ENCODE measurements around the gene TXNDC11. TPM values are rescaled to one million over a fixed set of nuclear protein-coding genes. Genes with fewer than 3 reads are reported as not detected.

TXNDC11 gene
- total and polyA plus RNA-seq, 7 experiments from 2014 or later: 36.7 to 80.5 (median 55.1) TPM

GRCh38 chr16:11687601-11688519 is 54.8 kb downstream of the TXNDC11 start:
- Mint-ChIP-seq H3K4me3 (no peak overlapping the region), H3K36me3 (peaks cover 18 to 58% (median 35%) of the 10 kb centered on the region in 5 donors), H3K9me3 (peaks cover 0 to 2% (median 0%) of the 10 kb centered on the region in 11 donors), H3K4me1 (peaks cover 6 to 44% (median 34%) of the 10 kb centered on the region in 7 donors), H3K27ac (peak overlapping the region in 6 of 9 donors; percentile 16 to 84 (median 54)), H3K27me3 (no peaks in the 10 kb centered on the region)
- peaks cover 13 to 69% (median 24%) of the 10 kb centered on the region in 3 experiments for H3K36me3 ChIP-seq (ENCODE audit: control insufficient read depth in 2 of 3, insufficient read depth in 3 of 3, low read length in 3 of 3)
- H3K9me3 ChIP-seq (ENCODE audit: control insufficient read depth in 2 of 3, low read length in 3 of 3): no peaks in the 10 kb centered on the region
- peaks cover 0 to 6% of the 10 kb centered on the region in 2 donors for H3K4me1 ChIP-seq (ENCODE audit: control insufficient read depth in 2 of 2, insufficient read depth in 2 of 2, low read length in 2 of 2)
- ChIA-PET POLR2A (interaction anchor here (0.6 to 1.1 kb wide), 3 partner anchors 10 to 106 kb away, joined by 3 to 4 read pairs (median 3); no protein-coding TSS in a partner anchor), CTCF (interaction anchor here (0.6 to 1.4 kb wide), 5 partner anchors 9 to 724 kb away, joined by 3 to 6 read pairs (median 4); no protein-coding TSS in a partner anchor)
- H3K27ac ChIP-seq (ENCODE audit: low read depth, low read length): no peak overlapping the region
- no peaks in the 10 kb centered on the region for H3K27me3 ChIP-seq (ENCODE audit: control insufficient read depth in 2 of 2, insufficient read depth in 2 of 2, low read length in 2 of 2)
- intact Hi-C loops (cut with micrococcal nuclease): no loop called here
- no peak for DNase-seq
- H3K4me3 ChIP-seq (ENCODE audit: low read length): no peak overlapping the region
- no peak for ATAC-seq

GRCh38 chr16:11686713-11687380 is 55.8 kb downstream of the TXNDC11 start:
- no peaks in the 10 kb centered on the region for H3K27me3 ChIP-seq (ENCODE audit: control insufficient read depth in 2 of 2, insufficient read depth in 2 of 2, low read length in 2 of 2)
- Mint-ChIP-seq H3K27ac (peak overlapping the region in 6 of 9 donors; percentile 1 to 65 (median 49)), H3K36me3 (peaks cover 18 to 53% (median 30%) of the 10 kb centered on the region in 5 donors), H3K27me3 (no peaks in the 10 kb centered on the region), H3K4me1 (peaks cover 8 to 54% (median 44%) of the 10 kb centered on the region in 7 donors), H3K9me3 (peaks cover 0 to 2% (median 0%) of the 10 kb centered on the region in 11 donors), H3K4me3 (no peak overlapping the region)
- no peak overlapping the region for H3K27ac ChIP-seq (ENCODE audit: low read depth, low read length)
- ChIA-PET POLR2A (no interaction called here), CTCF (interaction anchor here (0.8 kb wide), 1 partner anchor 155 kb away, joined by 3 read pairs; no protein-coding TSS in a partner anchor)
- H3K4me1 ChIP-seq (ENCODE audit: control insufficient read depth in 2 of 2, insufficient read depth in 2 of 2, low read length in 2 of 2): peaks cover 4 to 14% of the 10 kb centered on the region in 2 donors
- H3K4me3 ChIP-seq (ENCODE audit: low read length): no peak overlapping the region
- peaks cover 13 to 67% (median 25%) of the 10 kb centered on the region in 3 experiments for H3K36me3 ChIP-seq (ENCODE audit: control insufficient read depth in 2 of 3, insufficient read depth in 3 of 3, low read length in 3 of 3)
- intact Hi-C loops (cut with micrococcal nuclease): no loop called here
- no peaks in the 10 kb centered on the region for H3K9me3 ChIP-seq (ENCODE audit: control insufficient read depth in 2 of 3, low read length in 3 of 3)
- DNase-seq (no peak), ATAC-seq (no peak)

- H3K27ac Mint-ChIP-seq: peak overlapping the region in 4 of 9 donors; percentile 25 to 65 (median 58)
Observed at GRCh38 chr16:11685844-11686618, 56.6 kb downstream of the TXNDC11 start.

GRCh38 chr16:11684231-11685025 is 58.2 kb downstream of the TXNDC11 start:
- no peaks in the 10 kb centered on the region for H3K9me3 ChIP-seq (ENCODE audit: control insufficient read depth in 2 of 3, low read length in 3 of 3)
- Mint-ChIP-seq H3K27me3 (no peaks in the 10 kb centered on the region), H3K9me3 (peaks cover 0 to 1% (median 0%) of the 10 kb centered on the region in 11 donors), H3K4me1 (peaks cover 24 to 65% (median 52%) of the 10 kb centered on the region in 7 donors), H3K36me3 (peaks cover 12 to 48% (median 27%) of the 10 kb centered on the region in 5 donors), H3K27ac (peak overlapping the region in 6 of 9 donors; percentile 17 to 79 (median 30)), H3K4me3 (no peak overlapping the region)
- no peak for DNase-seq
- ChIA-PET POLR2A (no interaction called here), CTCF (interaction anchor here (1.1 kb wide), 1 partner anchor 42 kb away, joined by 3 read pairs; no protein-coding TSS in a partner anchor)
- H3K27ac ChIP-seq (ENCODE audit: low read depth, low read length): no peak overlapping the region
- intact Hi-C loops (cut with micrococcal nuclease): no loop called here
- peaks cover 11 to 31% of the 10 kb centered on the region in 2 donors for H3K4me1 ChIP-seq (ENCODE audit: control insufficient read depth in 2 of 2, insufficient read depth in 2 of 2, low read length in 2 of 2)
- H3K27me3 ChIP-seq (ENCODE audit: control insufficient read depth in 2 of 2, insufficient read depth in 2 of 2, low read length in 2 of 2): no peaks in the 10 kb centered on the region
- no peak for ATAC-seq
- H3K36me3 ChIP-seq (ENCODE audit: control insufficient read depth in 2 of 3, insufficient read depth in 3 of 3, low read length in 3 of 3): peaks cover 5 to 67% (median 18%) of the 10 kb centered on the region in 3 experiments
- no peak overlapping the region for H3K4me3 ChIP-seq (ENCODE audit: low read length)

More at GRCh38 chr16:11685844-11686618, 56.6 kb downstream of the TXNDC11 start:
- no peak for DNase-seq
- ATAC-seq: no peak
- Histone ChIP-seq H3K4me3 (ENCODE audit: low read length) (no peak overlapping the region), H3K27ac (ENCODE audit: low read depth, low read length) (no peak overlapping the region), H3K4me1 (ENCODE audit: control insufficient read depth in 2 of 2, insufficient read depth in 2 of 2, low read length in 2 of 2) (peaks cover 11 to 22% of the 10 kb centered on the region in 2 donors), H3K27me3 (ENCODE audit: control insufficient read depth in 2 of 2, insufficient read depth in 2 of 2, low read length in 2 of 2) (no peaks in the 10 kb centered on the region), H3K9me3 (ENCODE audit: control insufficient read depth in 2 of 3, low read length in 3 of 3) (no peaks in the 10 kb centered on the region), H3K36me3 (ENCODE audit: control insufficient read depth in 2 of 3, insufficient read depth in 3 of 3, low read length in 3 of 3) (peaks cover 6 to 59% (median 21%) of the 10 kb centered on the region in 3 experiments)
- ChIA-PET CTCF (interaction anchor here (0.8 kb wide), 1 partner anchor 154 kb away, joined by 3 read pairs; no protein-coding TSS in a partner anchor), POLR2A (no interaction called here)
- Mint-ChIP-seq H3K27me3 (no peaks in the 10 kb centered on the region), H3K9me3 (peaks cover 0 to 2% (median 0%) of the 10 kb centered on the region in 11 donors), H3K4me3 (no peak overlapping the region), H3K36me3 (peaks cover 15 to 45% (median 31%) of the 10 kb centered on the region in 5 donors), H3K4me1 (peaks cover 16 to 60% (median 47%) of the 10 kb centered on the region in 7 donors)
- intact Hi-C loops (cut with micrococcal nuclease): no loop called here

GRCh38 chr16:11683145-11683544 is 59.5 kb downstream of the TXNDC11 start:
- no peak for ATAC-seq
- Mint-ChIP-seq H3K4me1 (peaks cover 27 to 59% (median 51%) of the 10 kb centered on the region in 7 donors), H3K27me3 (no peaks in the 10 kb centered on the region), H3K36me3 (peaks cover 12 to 48% (median 27%) of the 10 kb centered on the region in 5 donors), H3K27ac (peak overlapping the region in 8 of 9 donors; percentile 32 to 87 (median 61)), H3K4me3 (peak overlapping the region in 1 of 10 donors; percentile 73), H3K9me3 (peaks cover 0 to 1% (median 0%) of the 10 kb centered on the region in 11 donors)
- Histone ChIP-seq H3K27ac (ENCODE audit: low read depth, low read length) (no peak overlapping the region), H3K4me1 (ENCODE audit: control insufficient read depth in 2 of 2, insufficient read depth in 2 of 2, low read length in 2 of 2) (peaks cover 11 to 26% of the 10 kb centered on the region in 2 donors), H3K9me3 (ENCODE audit: control insufficient read depth in 2 of 3, low read length in 3 of 3) (no peaks in the 10 kb centered on the region), H3K36me3 (ENCODE audit: control insufficient read depth in 2 of 3, insufficient read depth in 3 of 3, low read length in 3 of 3) (peaks cover 9 to 80% (median 18%) of the 10 kb centered on the region in 3 experiments), H3K27me3 (ENCODE audit: control insufficient read depth in 2 of 2, insufficient read depth in 2 of 2, low read length in 2 of 2) (no peaks in the 10 kb centered on the region), H3K4me3 (ENCODE audit: low read length) (no peak overlapping the region)
- no peak for DNase-seq
- POLR2A ChIA-PET: interaction anchor here (1.2 kb wide), 2 partner anchors 14 to 16 kb away, joined by 4 read pairs; no protein-coding TSS in a partner anchor
- CTCF ChIA-PET: no interaction called here
- intact Hi-C loops (cut with micrococcal nuclease): loop anchor here in 1 of 2 donors (2.0 kb wide), 1 partner anchor 14 kb away; the partner anchor contains the start of gene SNN

Data from naive thymus-derived CD4-positive, alpha-beta T cell (primary cell).